Neural progenitor cell (in vitro differentiated cells): ENCODE measurements around the gene PTPN14. TPM values are rescaled to one million over a fixed set of nuclear protein-coding genes. Genes with fewer than 3 reads are reported as not detected.
A peak's percentile ranks its signal among the peaks of the same experiment; 100 is the strongest.
"Not testable (repeated sequence)": the region's sequence is repeated elsewhere in the genome, so short reads cannot be mapped to it uniquely, and the experiment has no call there.

ENCODE experiments used
- DNase-seq: peaks from one replicate; pipeline ENCODE4 v3.0.0-alpha.2; 2016; ENCODE audit warnings: low spot score
- H2AFZ ChIP-seq: fragments of 200-600 bp; sonication (generic); replicated peaks from 2 replicates; pipeline ENCODE4 v1.6.1; 2016; ENCODE audit warnings: antibody characterized with exemption
- H3F3A ChIP-seq: fragments of 200-600 bp; sonication (generic); 2 replicates; pipeline ENCODE4 v1.6.1; 2016; ENCODE audit warnings: antibody characterized with exemption, low read depth
- H3K27ac ChIP-seq: fragments of 200-600 bp; sonication (generic); 2 replicates; pipeline ENCODE4 v1.5.1; 2016; ENCODE audit warnings: mild to moderate bottlenecking
- H3K27me3 ChIP-seq: fragments of 200-600 bp; sonication (generic); 2 replicates; pipeline ENCODE4 v1.6.1; 2016; ENCODE audit warnings: mild to moderate bottlenecking, moderate library complexity
- H3K36me3 ChIP-seq: fragments of 200-600 bp; sonication (generic); 2 replicates; pipeline ENCODE4 v1.5.1; 2016
- H3K4me1 ChIP-seq: fragments of 200-600 bp; sonication (generic); 2 replicates; pipeline ENCODE4 v1.6.1; 2016; ENCODE audit warnings: mixed run types
- H3K4me2 ChIP-seq: fragments of 200-600 bp; sonication (generic); 2 replicates; pipeline ENCODE4 v1.6.1; 2016
- H3K4me3 ChIP-seq: fragments of 200-600 bp; sonication (generic); 2 replicates; pipeline ENCODE4 v1.5.1; 2016
- H3K79me2 ChIP-seq: fragments of 200-600 bp; sonication (generic); 2 replicates; pipeline ENCODE4 v1.6.1; 2016; ENCODE audit warnings: low read depth
- H3K9ac ChIP-seq: fragments of 200-600 bp; sonication (generic); 2 replicates; pipeline ENCODE4 v1.6.1; 2016
- H3K9me3 ChIP-seq: fragments of 200-600 bp; sonication (generic); 2 replicates; pipeline ENCODE4 v1.5.1; 2016; ENCODE audit warnings: low read depth
- H4K20me1 ChIP-seq: fragments of 200-600 bp; sonication (generic); 2 replicates; pipeline ENCODE4 v1.6.1; 2016; ENCODE audit warnings: low read depth
- H3K27ac Mint-ChIP-seq: 3 replicates; pipeline ENCODE4 v1.8.0; 2021; ENCODE audit warnings: mixed read lengths
- H3K27me3 Mint-ChIP-seq: 2 replicates; pipeline ENCODE4 v1.8.0; 2022; ENCODE audit warnings: low read depth, mild to moderate bottlenecking, inconsistent platforms, moderate library complexity, mixed read lengths; ENCODE audit not compliant: insufficient read depth
- H3K36me3 Mint-ChIP-seq: 3 replicates; pipeline ENCODE4 v1.8.0; 2021; ENCODE audit warnings: mixed read lengths
- H3K4me1 Mint-ChIP-seq: 3 replicates; pipeline ENCODE4 v1.8.0; 2021; ENCODE audit warnings: mixed read lengths
- H3K4me3 Mint-ChIP-seq: 3 replicates; pipeline ENCODE4 v1.8.0; 2021; ENCODE audit warnings: mild to moderate bottlenecking, moderate library complexity, mixed read lengths
- H3K9me3 Mint-ChIP-seq: 3 replicates; pipeline ENCODE4 v1.8.0; 2020; ENCODE audit warnings: mixed read lengths
- EZH2 ChIP-seq: fragments of 200-600 bp; sonication (generic); IDR thresholded peaks from 2 replicates; pipeline ENCODE4 v1.6.1; 2017; ENCODE audit warnings: antibody characterized with exemption, mild to moderate bottlenecking, moderate library complexity
- EZH2phosphoT487 ChIP-seq: fragments of 200-600 bp; sonication (generic); IDR thresholded peaks from 2 replicates; pipeline ENCODE4 v1.6.1; 2017; ENCODE audit warnings: antibody characterized with exemption
- total RNA-seq: library from RNA; depleted of rRNA; stranded (reverse); fragments of >200 nt; gene quantifications from 2 replicates; pipeline ENCODE4 v1.2.3, GENCODE V29; 2015; ENCODE audit warnings: low replicate concordance
- TF ChIP-seq, protein P1 (sequence below): fragments of 200-600 bp; sonication (generic); IDR thresholded peaks from 2 replicates; pipeline ENCODE4 v1.5.1; 2017; ENCODE audit warnings: antibody characterized with exemption, mild to moderate bottlenecking

The PTPN14 gene
- total RNA-seq, 1 donor from 2014 or later: 28.3 TPM

DNA sequence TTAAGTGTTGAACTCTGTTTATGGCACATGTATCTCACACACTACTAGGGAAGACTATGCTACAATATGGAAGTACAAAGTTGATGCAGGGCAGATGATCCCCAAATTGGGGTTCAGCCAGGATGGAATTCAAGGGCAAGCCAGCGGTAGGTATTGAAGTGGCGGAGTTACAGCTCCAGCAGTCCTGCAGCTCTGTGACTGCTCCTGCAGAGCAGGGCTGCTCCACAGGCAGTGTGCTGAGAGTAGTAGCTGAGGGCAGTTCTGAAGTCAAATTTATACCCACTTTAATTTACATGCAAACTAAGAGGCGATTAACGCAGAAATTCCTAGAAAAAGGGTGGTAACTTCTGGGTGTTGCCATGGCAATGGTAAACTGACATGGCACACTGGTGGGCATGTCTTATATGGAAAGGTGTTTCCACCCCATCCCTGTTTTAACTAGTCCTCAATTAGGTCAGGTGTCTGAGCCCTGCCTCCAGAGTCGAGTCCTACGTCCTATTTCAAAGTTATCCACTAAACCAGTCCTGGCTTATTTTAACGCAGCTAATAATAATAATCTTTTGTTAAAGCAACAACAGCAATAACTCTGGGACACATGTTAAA, 31.0 kb upstream of the PTPN14 start:
- H3K9me3 Mint-ChIP-seq: peaks cover 6% of the 10 kb centered on the region
- Histone ChIP-seq H2AFZ (no peak overlapping the region), H3K4me2 (no peak overlapping the region)

DNA sequence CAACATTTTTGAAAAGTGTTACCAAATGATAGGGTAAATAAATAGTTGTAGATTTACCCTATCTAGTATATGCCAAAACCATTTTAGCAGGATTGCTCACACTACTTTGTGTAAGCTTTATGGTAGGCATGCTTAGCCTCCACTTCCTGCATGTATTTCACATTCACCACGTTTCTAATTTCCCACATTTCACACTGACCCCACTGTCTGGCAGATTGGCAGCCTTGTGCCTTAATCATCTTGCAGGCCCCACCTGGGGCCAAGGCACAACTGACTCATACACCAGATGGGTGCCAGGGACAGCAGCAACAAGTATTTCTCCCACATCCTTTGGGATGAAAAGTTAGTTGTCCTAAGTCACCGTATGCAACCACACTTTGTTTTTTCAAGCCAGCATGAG, 30.4 kb upstream of the PTPN14 start:
- H3K27ac Mint-ChIP-seq: no peak overlapping the region
- TF ChIP-seq EZH2 (no peak), EZH2phosphoT487 (no peak)
- TF ChIP-seq, protein P1, sequence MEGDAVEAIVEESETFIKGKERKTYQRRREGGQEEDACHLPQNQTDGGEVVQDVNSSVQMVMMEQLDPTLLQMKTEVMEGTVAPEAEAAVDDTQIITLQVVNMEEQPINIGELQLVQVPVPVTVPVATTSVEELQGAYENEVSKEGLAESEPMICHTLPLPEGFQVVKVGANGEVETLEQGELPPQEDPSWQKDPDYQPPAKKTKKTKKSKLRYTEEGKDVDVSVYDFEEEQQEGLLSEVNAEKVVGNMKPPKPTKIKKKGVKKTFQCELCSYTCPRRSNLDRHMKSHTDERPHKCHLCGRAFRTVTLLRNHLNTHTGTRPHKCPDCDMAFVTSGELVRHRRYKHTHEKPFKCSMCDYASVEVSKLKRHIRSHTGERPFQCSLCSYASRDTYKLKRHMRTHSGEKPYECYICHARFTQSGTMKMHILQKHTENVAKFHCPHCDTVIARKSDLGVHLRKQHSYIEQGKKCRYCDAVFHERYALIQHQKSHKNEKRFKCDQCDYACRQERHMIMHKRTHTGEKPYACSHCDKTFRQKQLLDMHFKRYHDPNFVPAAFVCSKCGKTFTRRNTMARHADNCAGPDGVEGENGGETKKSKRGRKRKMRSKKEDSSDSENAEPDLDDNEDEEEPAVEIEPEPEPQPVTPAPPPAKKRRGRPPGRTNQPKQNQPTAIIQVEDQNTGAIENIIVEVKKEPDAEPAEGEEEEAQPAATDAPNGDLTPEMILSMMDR: no peak

More for the DNA sequence above, 31.0 kb upstream of the PTPN14 start:
- no peak overlapping the region for H3K4me3 ChIP-seq
- TF ChIP-seq EZH2phosphoT487: no peak
- no peak for TF ChIP-seq EZH2
- TF ChIP-seq, protein P1: no peak
- H3K9ac ChIP-seq: no peak overlapping the region
- no peaks in the 10 kb centered on the region for H4K20me1 ChIP-seq
- peak; percentile 9 for DNase-seq
- no peak overlapping the region for H3K27ac Mint-ChIP-seq
- no peaks in the 10 kb centered on the region for H3K36me3 ChIP-seq
- H3K36me3 Mint-ChIP-seq: no peaks in the 10 kb centered on the region
- H3K4me1 ChIP-seq: no peaks in the 10 kb centered on the region
- no peaks in the 10 kb centered on the region for H3F3A ChIP-seq
- H3K27ac ChIP-seq: no peak overlapping the region
- H3K9me3 ChIP-seq: no peaks in the 10 kb centered on the region
- H3K27me3 Mint-ChIP-seq: no peaks in the 10 kb centered on the region
- no peak overlapping the region for H3K4me3 Mint-ChIP-seq
- no peaks in the 10 kb centered on the region for H3K27me3 ChIP-seq
- no peaks in the 10 kb centered on the region for H3K79me2 ChIP-seq
- no peaks in the 10 kb centered on the region for H3K4me1 Mint-ChIP-seq

DNA sequence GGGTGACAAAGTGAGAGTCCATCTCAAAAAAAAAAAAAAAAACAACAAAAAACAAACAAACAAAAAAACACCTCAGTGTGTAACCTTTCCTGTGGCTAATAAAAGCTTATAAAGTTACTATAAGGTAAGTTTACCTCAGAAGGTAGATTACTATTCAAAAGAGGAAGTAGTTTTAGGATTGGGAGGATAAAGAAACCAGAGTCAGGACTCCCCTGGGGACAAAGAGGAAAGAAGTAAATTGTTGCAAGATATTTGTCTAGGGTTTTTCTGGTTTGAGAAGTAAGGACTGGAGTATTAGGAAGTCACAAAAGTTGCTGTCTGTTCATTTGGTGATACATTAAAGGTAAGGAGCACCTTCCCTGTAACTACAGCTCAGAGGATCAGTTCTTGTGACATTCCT, 27.8 kb upstream of the PTPN14 start:
- no peak overlapping the region for H3K4me3 Mint-ChIP-seq
- H4K20me1 ChIP-seq: no peaks in the 10 kb centered on the region
- peaks cover 3% of the 10 kb centered on the region for H3K27me3 Mint-ChIP-seq
- no peak overlapping the region for H3K9ac ChIP-seq
- peaks cover 10% of the 10 kb centered on the region for H3K9me3 ChIP-seq
- H3K27ac Mint-ChIP-seq: no peak overlapping the region
- H3F3A ChIP-seq: no peaks in the 10 kb centered on the region
- no peaks in the 10 kb centered on the region for H3K36me3 ChIP-seq
- H3K4me2 ChIP-seq: no peak overlapping the region
- H2AFZ ChIP-seq: no peak overlapping the region
- H3K27ac ChIP-seq: no peak overlapping the region
- H3K9me3 Mint-ChIP-seq: peaks cover 18% of the 10 kb centered on the region
- H3K79me2 ChIP-seq: no peaks in the 10 kb centered on the region
- no peak for TF ChIP-seq EZH2phosphoT487
- H3K4me3 ChIP-seq: no peak overlapping the region
- H3K27me3 ChIP-seq: no peaks in the 10 kb centered on the region
- H3K4me1 ChIP-seq: no peaks in the 10 kb centered on the region
- H3K36me3 Mint-ChIP-seq: peaks cover 4% of the 10 kb centered on the region
- H3K4me1 Mint-ChIP-seq: no peaks in the 10 kb centered on the region
- no peak for DNase-seq

More for the DNA sequence above, 30.4 kb upstream of the PTPN14 start:
- Mint-ChIP-seq H3K4me3 (no peak overlapping the region), H3K4me1 (no peaks in the 10 kb centered on the region), H3K9me3 (peaks cover 7% of the 10 kb centered on the region), H3K36me3 (no peaks in the 10 kb centered on the region), H3K27me3 (no peaks in the 10 kb centered on the region)
- no peak overlapping the region for H3K9ac ChIP-seq
- H3K79me2 ChIP-seq: no peaks in the 10 kb centered on the region
- no peak overlapping the region for H2AFZ ChIP-seq
- H3K4me1 ChIP-seq: no peaks in the 10 kb centered on the region
- DNase-seq: no peak
- H3K27me3 ChIP-seq: no peaks in the 10 kb centered on the region
- H4K20me1 ChIP-seq: no peaks in the 10 kb centered on the region
- H3K4me2 ChIP-seq: no peak overlapping the region
- no peak overlapping the region for H3K4me3 ChIP-seq
- no peaks in the 10 kb centered on the region for H3K36me3 ChIP-seq
- H3F3A ChIP-seq: no peaks in the 10 kb centered on the region
- no peak overlapping the region for H3K27ac ChIP-seq
- H3K9me3 ChIP-seq: peaks cover 2% of the 10 kb centered on the region

DNA sequence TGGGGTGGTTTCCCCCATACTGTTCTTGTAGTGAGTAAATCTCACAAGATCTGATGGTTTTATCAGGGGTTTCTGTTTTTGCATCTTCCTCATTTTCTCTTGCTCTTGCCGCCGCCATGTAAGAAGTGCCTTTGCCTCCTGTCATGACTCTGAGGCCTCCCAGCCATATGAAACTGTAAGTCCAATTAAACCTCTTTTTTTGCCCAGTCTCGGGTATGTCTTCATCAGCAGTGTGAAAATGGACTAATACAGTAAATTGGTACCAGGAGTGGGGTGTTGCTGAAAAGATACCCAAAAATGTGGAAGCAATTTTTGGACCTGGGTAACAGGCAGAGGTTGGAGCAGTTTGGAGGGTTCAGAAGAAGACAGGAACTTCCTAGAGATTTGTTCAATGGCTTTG, 24.7 kb upstream of the PTPN14 start:
- H3K4me3 Mint-ChIP-seq, H3K9ac ChIP-seq, H4K20me1 ChIP-seq, H3K27me3 ChIP-seq, H3K4me3 ChIP-seq, H3K27ac Mint-ChIP-seq, H3K4me1 ChIP-seq, H3F3A ChIP-seq, DNase-seq, H3K36me3 Mint-ChIP-seq, H2AFZ ChIP-seq, H3K9me3 ChIP-seq, H3K4me2 ChIP-seq, H3K79me2 ChIP-seq, H3K27me3 Mint-ChIP-seq, H3K27ac ChIP-seq, H3K36me3 ChIP-seq, H3K4me1 Mint-ChIP-seq: not testable (repeated sequence)
- H3K9me3 Mint-ChIP-seq: peaks cover 18% of the 10 kb centered on the region
